PC-9 (cell line): ENCODE data around the gene ESAM. TPM values are rescaled to one million over a fixed set of nuclear protein-coding genes. Genes with fewer than 3 reads are reported as not detected.

Source experiments
- BruUV-seq: library from RNA; stranded (reverse); fragments of 400-500 nt; replicated peaks from 2 replicates; lab custom pipeline; 2021; lab: Mats Ljungman, UMichigan
- CTCF ChIA-PET: fragments of 300-600 bp; sonication (Branson Sonifier 250); formaldehyde crosslinking; loops from one replicate; lab custom pipeline; 2022; ENCODE audit warnings: antibody characterized with exemption; lab: Charles Lee
- POLR2A ChIA-PET: fragments of 300-600 bp; sonication (Branson Sonifier 250); formaldehyde crosslinking; loops from one replicate; lab custom pipeline; 2022; ENCODE audit warnings: antibody characterized with exemption; ENCODE audit not compliant: unreplicated experiment; lab: Charles Lee
- DNase-seq, 2 experiments: peaks; one replicate each; pipeline versions ENCODE4 v3.0.0 to v3.0.0-alpha.2; 2015 to 2022; ENCODE audit warnings: mixed read lengths in 1 of 2
- H2AFZ ChIP-seq: fragments of 200-600 bp; sonication (generic); 2 replicates; pipeline ENCODE4 v1.8.1; 2017; ENCODE audit warnings: antibody characterized with exemption
- H3F3A ChIP-seq: fragments of 200-600 bp; sonication (generic); 2 replicates; pipeline ENCODE4 v1.8.1; 2017; ENCODE audit warnings: antibody characterized with exemption, mild to moderate bottlenecking, low read depth; ENCODE audit not compliant: insufficient read depth
- H3K27ac ChIP-seq: fragments of 200-600 bp; sonication (generic); 2 replicates; pipeline ENCODE4 v1.6.1; 2016; ENCODE audit warnings: mixed run types
- H3K27me3 ChIP-seq: fragments of 200-600 bp; sonication (generic); 2 replicates; pipeline ENCODE4 v1.6.1; 2016; ENCODE audit warnings: low read depth, mixed run types; ENCODE audit not compliant: insufficient read depth
- H3K36me3 ChIP-seq: fragments of 200-600 bp; sonication (generic); 2 replicates; pipeline ENCODE4 v1.6.1; 2016; ENCODE audit warnings: low read depth, mixed run types
- H3K4me1 ChIP-seq: fragments of 200-600 bp; sonication (generic); replicated peaks from 2 replicates; pipeline ENCODE4 v1.6.1; 2016; ENCODE audit warnings: mixed run types; ENCODE audit not compliant: insufficient read depth
- H3K4me2 ChIP-seq: fragments of 200-600 bp; sonication (generic); 2 replicates; pipeline ENCODE4 v1.6.1; 2017; ENCODE audit warnings: mixed run types
- H3K4me3 ChIP-seq: fragments of 200-600 bp; sonication (generic); 2 replicates; pipeline ENCODE4 v1.6.1; 2016; ENCODE audit warnings: mixed run types
- H3K79me2 ChIP-seq: fragments of 200-600 bp; sonication (generic); 2 replicates; pipeline ENCODE4 v1.6.1; 2017; ENCODE audit warnings: low read depth, mixed run types
- H3K9me2 ChIP-seq: fragments of 200-600 bp; sonication (generic); 2 replicates; pipeline ENCODE4 v1.8.1; 2017; ENCODE audit warnings: mild to moderate bottlenecking; ENCODE audit not compliant: insufficient read depth
- H3K9me3 ChIP-seq: fragments of 200-600 bp; sonication (generic); 2 replicates; pipeline ENCODE4 v1.8.1; 2016; ENCODE audit warnings: low read depth; ENCODE audit not compliant: insufficient read depth
- H4K20me1 ChIP-seq: fragments of 200-600 bp; sonication (generic); 2 replicates; pipeline ENCODE4 v1.8.1; 2017; ENCODE audit not compliant: insufficient read depth
- CTCF ChIP-seq: fragments of 200-600 bp; sonication (generic); conservative IDR thresholded peaks from 2 replicates; pipeline ENCODE4 v1.6.1; 2017; ENCODE audit warnings: mixed run types, antibody characterized with exemption, mild to moderate bottlenecking, moderate library complexity
- EZH2 ChIP-seq: fragments of 200-600 bp; sonication (generic); IDR thresholded peaks from 2 replicates; pipeline ENCODE4 v1.8.0; 2017; ENCODE audit warnings: antibody characterized with exemption, low read depth
- intact Hi-C: fragments of 100-400 bp; cut with micrococcal nuclease; formaldehyde crosslinking; loops from one replicate; pipeline ENCODE4 v1.10.0; 2022; ENCODE audit not compliant: unreplicated experiment
- total RNA-seq: library from RNA; stranded (reverse); gene quantifications from 2 replicates; pipeline ENCODE4 v1.2.3, GENCODE V29; 2021

ESAM gene
- total RNA-seq, 1 experiment from 2014 or later, result 13.5 TPM

GRCh38 chr11:124718801-124719200, 43.3 kb downstream of the ESAM start:
- POLR2A ChIA-PET, result no interaction called here
- peaks cover 61% of the 10 kb centered on the region for H3K27me3 ChIP-seq
- H3K9me3 ChIP-seq, result no peaks in the 10 kb centered on the region
- no TSS peak for BruUV-seq
- no peaks in the 10 kb centered on the region for H3K79me2 ChIP-seq
- no peak for DNase-seq
- no peaks in the 10 kb centered on the region for H3K36me3 ChIP-seq
- no peak overlapping the region for H3K27ac ChIP-seq
- H3K4me2 ChIP-seq, result no peak overlapping the region
- TF ChIP-seq EZH2 (no peak), CTCF (no peak)
- no peak overlapping the region for H2AFZ ChIP-seq
- CTCF ChIA-PET, result no interaction called here
- H3F3A ChIP-seq, result no peaks in the 10 kb centered on the region
- no peaks in the 10 kb centered on the region for H3K9me2 ChIP-seq
- no peaks in the 10 kb centered on the region for H4K20me1 ChIP-seq
- H3K4me3 ChIP-seq, result no peak overlapping the region
- intact Hi-C loops, result no loop called here
- no peaks in the 10 kb centered on the region for H3K4me1 ChIP-seq

- DNase-seq, result no peak
- CTCF ChIA-PET, result no interaction called here
Observed at GRCh38 chr11:124717786-124718651, 44.1 kb downstream of the ESAM start.

GRCh38 chr11:124717421-124717785, 44.7 kb downstream of the ESAM start:
- H3K4me3 ChIP-seq, result no peak overlapping the region
- no peaks in the 10 kb centered on the region for H3K9me2 ChIP-seq
- H2AFZ ChIP-seq, result no peak overlapping the region
- CTCF ChIA-PET, result no interaction called here
- H3K4me1 ChIP-seq, result no peaks in the 10 kb centered on the region
- H3K27ac ChIP-seq, result no peak overlapping the region
- H4K20me1 ChIP-seq, result no peaks in the 10 kb centered on the region
- no peaks in the 10 kb centered on the region for H3F3A ChIP-seq
- peaks cover 47% of the 10 kb centered on the region for H3K27me3 ChIP-seq
- TF ChIP-seq CTCF (no peak), EZH2 (no peak)
- no peaks in the 10 kb centered on the region for H3K36me3 ChIP-seq
- no peaks in the 10 kb centered on the region for H3K79me2 ChIP-seq
- intact Hi-C loops, result no loop called here
- H3K9me3 ChIP-seq, result no peaks in the 10 kb centered on the region
- no peak overlapping the region for H3K4me2 ChIP-seq
- DNase-seq, result no peak
- POLR2A ChIA-PET, result no interaction called here
- BruUV-seq, result no TSS peak

More at GRCh38 chr11:124717786-124718651, 44.1 kb downstream of the ESAM start:
- Histone ChIP-seq H3K4me2 (no peak overlapping the region), H3K4me3 (no peak overlapping the region), H3K4me1 (no peaks in the 10 kb centered on the region), H3K27ac (no peak overlapping the region), H2AFZ (no peak overlapping the region), H3K9me2 (no peaks in the 10 kb centered on the region), H3F3A (no peaks in the 10 kb centered on the region), H4K20me1 (no peaks in the 10 kb centered on the region), H3K79me2 (no peaks in the 10 kb centered on the region), H3K36me3 (no peaks in the 10 kb centered on the region), H3K27me3 (peaks cover 53% of the 10 kb centered on the region), H3K9me3 (no peaks in the 10 kb centered on the region)
- intact Hi-C loops, result no loop called here
- no TSS peak for BruUV-seq
- TF ChIP-seq CTCF (no peak), EZH2 (no peak)
- POLR2A ChIA-PET, result no interaction called here
